SK-N-MC (cell line): Measurements from ENCODE around the gene OR2V2.

Experiments used
- DNase-seq: peaks from one replicate; pipeline ENCODE4 v3.0.0-alpha.2; 2011; ENCODE audit warnings: low read depth, low spot score
- H3K27ac ChIP-seq: fragments of 200-600 bp; sonication (generic); 2 replicates; pipeline ENCODE4 v1.5.1; 2016; ENCODE audit warnings: mixed run types
- H3K36me3 ChIP-seq: fragments of 200-600 bp; sonication (generic); 2 replicates; pipeline ENCODE4 v1.6.1; 2017; ENCODE audit warnings: antibody characterized with exemption, low read length, mixed read lengths; ENCODE audit not compliant: insufficient read depth
- H3K4me3 ChIP-seq: fragments of 200-600 bp; sonication (generic); 2 replicates; pipeline ENCODE4 v1.5.1; 2016
- H3K9ac ChIP-seq: fragments of 200-600 bp; sonication (generic); 2 replicates; pipeline ENCODE4 v1.8.0; 2017; ENCODE audit warnings: mixed run types, mixed read lengths; ENCODE audit not compliant: insufficient read length
- H3K9me3 ChIP-seq: fragments of 200-600 bp; sonication (generic); 2 replicates; pipeline ENCODE4 v1.6.1; 2017; ENCODE audit warnings: low read depth, mild to moderate bottlenecking, antibody characterized with exemption, low read length, moderate library complexity, mixed read lengths
- EZH2 ChIP-seq: fragments of 200-600 bp; sonication (generic); IDR thresholded peaks from one replicate; pipeline ENCODE4 v1.6.1; 2017; ENCODE audit warnings: antibody characterized with exemption
- FOXP2 ChIP-seq: optimal IDR thresholded peaks from 2 replicates; pipeline ENCODE3; 2011; ENCODE audit warnings: mild to moderate bottlenecking, moderate library complexity; ENCODE audit not compliant: insufficient read depth; ENCODE audit errors: extremely low read length, control extremely low read depth
- POLR2AphosphoS5 ChIP-seq: IDR thresholded peaks from 2 replicates; pipeline ENCODE4 v1.6.1; 2012; ENCODE audit warnings: mild to moderate bottlenecking, low read depth, low read length, borderline replicate concordance

The OR2V2 gene

GRCh38 chr5:181136361-181136955, 10.9 kb upstream of the OR2V2 start:
- Histone ChIP-seq H3K4me3 (no peak overlapping the region), H3K36me3 (no peaks in the 10 kb centered on the region), H3K9me3 (no peaks in the 10 kb centered on the region), H3K27ac (no peak overlapping the region), H3K9ac (no peak overlapping the region)
- DNase-seq, result no peak
- TF ChIP-seq FOXP2 (no peak), EZH2 (no peak), POLR2AphosphoS5 (no peak)

DNA sequence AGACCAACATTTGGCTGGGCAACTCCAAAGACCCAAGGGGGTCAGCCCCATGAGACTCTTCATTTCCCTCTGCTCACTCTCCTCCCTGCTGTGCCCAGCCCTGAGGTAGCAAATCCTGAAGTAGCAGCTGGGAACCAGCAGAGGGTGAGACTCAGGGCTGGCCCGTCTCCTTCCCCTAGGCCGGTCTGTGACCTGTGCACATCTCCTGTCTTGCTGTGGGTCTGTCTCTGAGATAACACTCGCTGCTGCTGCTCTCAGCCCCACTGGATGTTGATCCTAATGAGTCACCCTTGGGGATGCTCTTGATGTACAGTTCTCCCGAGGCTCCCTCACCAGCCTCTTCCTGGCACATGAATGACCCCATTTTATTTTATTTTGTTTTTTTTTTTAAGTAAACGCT, 9.1 kb upstream of the OR2V2 start:
- Histone ChIP-seq H3K4me3 (no peak overlapping the region), H3K27ac (no peak overlapping the region), H3K36me3 (no peaks in the 10 kb centered on the region), H3K9me3 (no peaks in the 10 kb centered on the region), H3K9ac (no peak overlapping the region)
- DNase-seq, result no peak
- no peak for TF ChIP-seq EZH2
- TF ChIP-seq FOXP2, result no peak
- TF ChIP-seq POLR2AphosphoS5, result no peak

- Histone ChIP-seq H3K9ac (no peak overlapping the region), H3K36me3 (no peaks in the 10 kb centered on the region), H3K9me3 (no peaks in the 10 kb centered on the region), H3K4me3 (no peak overlapping the region), H3K27ac (no peak overlapping the region)
- no peak for TF ChIP-seq FOXP2
- no peak for TF ChIP-seq EZH2
- TF ChIP-seq POLR2AphosphoS5, result no peak
- DNase-seq, result no peak
Measured at GRCh38 chr5:181140766-181141165, 6.6 kb upstream of the OR2V2 start.

- Histone ChIP-seq H3K9ac (no peak overlapping the region), H3K9me3 (no peaks in the 10 kb centered on the region), H3K27ac (no peak overlapping the region), H3K36me3 (no peaks in the 10 kb centered on the region), H3K4me3 (no peak overlapping the region)
- DNase-seq, result no peak
- TF ChIP-seq EZH2 (no peak), POLR2AphosphoS5 (no peak), FOXP2 (no peak)
Measured at GRCh38 chr5:181142054-181142453, 5.3 kb upstream of the OR2V2 start.

- no peaks in the 10 kb centered on the region for H3K36me3 ChIP-seq
- no peak overlapping the region for H3K9ac ChIP-seq
- no peak overlapping the region for H3K27ac ChIP-seq
- TF ChIP-seq EZH2, result no peak
- TF ChIP-seq POLR2AphosphoS5, result no peak
- TF ChIP-seq FOXP2, result no peak
- H3K4me3 ChIP-seq, result no peak overlapping the region
- DNase-seq, result no peak
- H3K9me3 ChIP-seq, result no peaks in the 10 kb centered on the region
Measured at GRCh38 chr5:181145133-181145532, 2.3 kb upstream of the OR2V2 start.

DNA sequence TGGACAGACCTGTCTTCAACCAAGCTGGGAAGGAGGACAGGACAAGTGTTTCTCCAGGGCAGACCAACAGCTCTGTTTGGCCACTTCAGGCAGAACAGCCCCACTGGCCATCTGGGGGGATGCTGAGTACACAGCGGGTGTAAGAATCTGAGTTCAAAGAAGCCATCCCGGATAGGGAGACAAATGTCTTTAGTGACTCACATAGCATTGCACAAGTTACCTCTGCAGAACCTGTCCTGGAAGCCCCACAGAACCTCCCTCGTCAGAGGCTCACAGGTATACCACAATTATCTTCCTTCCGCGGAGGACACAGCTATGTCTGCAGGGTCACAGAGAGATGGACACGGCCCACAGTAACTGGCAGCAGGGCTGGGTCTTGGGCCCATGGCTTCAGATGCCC, 2.0 kb downstream of the OR2V2 start:
- no peak for DNase-seq
- no peak overlapping the region for H3K4me3 ChIP-seq
- TF ChIP-seq FOXP2, result no peak
- TF ChIP-seq POLR2AphosphoS5, result no peak
- TF ChIP-seq EZH2, result no peak
- no peaks in the 10 kb centered on the region for H3K36me3 ChIP-seq
- H3K9ac ChIP-seq, result no peak overlapping the region
- no peak overlapping the region for H3K27ac ChIP-seq
- H3K9me3 ChIP-seq, result no peaks in the 10 kb centered on the region

GRCh38 chr5:181149806-181150733, 2.7 kb downstream of the OR2V2 start:
- TF ChIP-seq EZH2, result no peak
- no peak for TF ChIP-seq FOXP2
- TF ChIP-seq POLR2AphosphoS5, result no peak
- Histone ChIP-seq H3K9ac (no peak overlapping the region), H3K27ac (no peak overlapping the region), H3K4me3 (no peak overlapping the region), H3K9me3 (no peaks in the 10 kb centered on the region), H3K36me3 (no peaks in the 10 kb centered on the region)
- DNase-seq, result no peak

DNA sequence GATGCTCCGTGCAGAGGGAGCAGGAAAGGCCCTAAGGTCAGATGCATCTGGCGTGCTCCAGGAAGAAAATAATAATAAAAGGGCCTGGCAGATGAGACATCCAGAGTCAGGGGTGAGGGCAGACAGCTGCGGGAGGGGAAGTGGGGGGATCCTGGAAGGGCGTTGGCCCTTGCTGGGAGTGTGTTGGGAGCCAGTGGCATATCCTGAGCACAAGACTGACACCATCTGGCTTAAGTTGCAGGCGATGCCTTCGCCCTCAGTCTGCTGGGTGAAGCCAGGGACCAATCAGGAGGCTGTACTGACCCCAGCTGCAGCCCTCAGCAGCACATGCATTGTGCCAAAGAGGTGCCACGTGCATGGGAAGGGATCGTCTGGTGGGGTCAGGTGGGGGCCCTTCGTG, 3.8 kb downstream of the OR2V2 start:
- TF ChIP-seq POLR2AphosphoS5 (no peak), EZH2 (no peak), FOXP2 (no peak)
- no peak overlapping the region for H3K27ac ChIP-seq

More for the DNA sequence above, 3.8 kb downstream of the OR2V2 start:
- DNase-seq, result no peak
- H3K9me3 ChIP-seq, result no peaks in the 10 kb centered on the region
- no peak overlapping the region for H3K4me3 ChIP-seq
- no peaks in the 10 kb centered on the region for H3K36me3 ChIP-seq
- no peak overlapping the region for H3K9ac ChIP-seq
